MM.1S (cell line): ENCODE results near the gene CSH1.
"Not testable (repeated sequence)": the region's sequence is repeated elsewhere in the genome, so short reads cannot be mapped to it uniquely, and the experiment has no call there.

ENCODE experiments used
- CTCF ChIP-seq: fragments of 300-600 bp; sonication (generic); IDR thresholded peaks from 2 replicates; pipeline ENCODE4 v1.5.1; 2016; ENCODE audit warnings: antibody characterized with exemption, low read length, mixed read lengths
- EZH2 ChIP-seq: fragments of 300-600 bp; sonication (generic); optimal IDR thresholded peaks from 2 replicates; pipeline ENCODE3; 2017; ENCODE audit warnings: low read depth, mild to moderate bottlenecking, antibody characterized with exemption, low read length, mixed read lengths

DNA sequence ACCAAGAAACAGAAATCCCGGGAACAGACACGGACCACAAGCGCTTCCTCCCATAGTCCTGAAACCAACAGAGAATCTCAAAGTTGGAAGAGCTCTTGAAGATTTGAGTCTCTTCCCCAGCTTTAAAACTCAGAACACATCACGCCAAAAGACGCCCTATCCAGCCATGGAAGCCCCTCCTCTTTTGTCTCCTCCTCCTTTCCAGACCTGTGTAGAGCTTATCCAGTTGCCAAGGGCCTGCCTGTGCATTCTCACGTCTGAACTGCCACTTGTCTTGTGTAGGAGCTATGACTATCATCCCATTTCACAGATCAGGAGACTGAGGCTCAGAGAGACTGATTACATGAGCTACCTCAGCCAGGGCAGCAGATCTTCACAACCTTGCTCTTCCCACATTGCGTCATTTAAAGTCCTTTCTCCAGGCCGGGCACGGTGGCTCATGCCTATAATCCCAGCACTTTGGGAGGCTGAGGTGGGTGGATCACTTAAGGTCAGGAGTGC lies 13.7 kb downstream of the CSH1 start:
- TF ChIP-seq CTCF, EZH2: not testable (repeated sequence)
